HEK293T (cell line): ENCODE measurements around the gene CD19.

ENCODE experiments used
- CTCF ChIA-PET: fragments of 350-600 bp; formaldehyde crosslinking; extraction: SDS; loops from one replicate; lab custom pipeline; 2021; ENCODE audit warnings: antibody characterized with exemption, inconsistent platforms; lab: Yijun Ruan, JAX
- POLR2A ChIA-PET: fragments of 350-600 bp; formaldehyde crosslinking; extraction: SDS; loops from one replicate; lab custom pipeline; 2020; ENCODE audit warnings: antibody characterized with exemption, inconsistent platforms; lab: Yijun Ruan, JAX
- DNase-seq: peaks from one replicate; pipeline ENCODE4 v3.0.0; 2012; ENCODE audit warnings: mixed read lengths; ENCODE audit errors: extremely low spot score
- ARNT ChIP-seq: fragments of 450-650 bp; IDR thresholded peaks from 2 replicates; pipeline ENCODE4 v1.6.1; 2017; ENCODE audit warnings: mild to moderate bottlenecking
- BHLHE40 ChIP-seq: fragments of 450-650 bp; IDR thresholded peaks from 2 replicates; pipeline ENCODE4 v1.6.1; 2016; ENCODE audit warnings: mild to moderate bottlenecking, moderate library complexity, borderline replicate concordance
- CTBP1 ChIP-seq: fragments of 450-650 bp; IDR thresholded peaks from 2 replicates; pipeline ENCODE4 v1.6.1; 2016; ENCODE audit warnings: borderline replicate concordance
- ELF4 ChIP-seq: fragments of 450-650 bp; IDR thresholded peaks from 2 replicates; pipeline ENCODE4 v1.6.1; 2017; ENCODE audit warnings: antibody characterized with exemption
- FOXA1 ChIP-seq: fragments of 450-650 bp; IDR thresholded peaks from 2 replicates; pipeline ENCODE4 v1.6.1; 2016; ENCODE audit warnings: mild to moderate bottlenecking
- FOXK2 ChIP-seq: fragments of 450-650 bp; IDR thresholded peaks from 2 replicates; pipeline ENCODE4 v1.6.1; 2016; ENCODE audit warnings: mild to moderate bottlenecking
- FOXM1 ChIP-seq: fragments of 450-650 bp; IDR thresholded peaks from 2 replicates; pipeline ENCODE4 v1.6.1; 2017; ENCODE audit warnings: mild to moderate bottlenecking, borderline replicate concordance
- HDGF ChIP-seq: fragments of 450-650 bp; IDR thresholded peaks from 2 replicates; pipeline ENCODE4 v1.6.1; 2017; ENCODE audit warnings: antibody characterized with exemption, borderline replicate concordance
- L3MBTL2 ChIP-seq: fragments of 450-650 bp; conservative IDR thresholded peaks from 2 replicates; pipeline ENCODE4 v1.6.1; 2016; ENCODE audit warnings: mild to moderate bottlenecking
- LEF1 ChIP-seq: fragments of 450-650 bp; IDR thresholded peaks from 2 replicates; pipeline ENCODE4 v1.6.1; 2017; ENCODE audit warnings: mild to moderate bottlenecking, borderline replicate concordance
- NFRKB ChIP-seq: fragments of 450-650 bp; IDR thresholded peaks from 2 replicates; pipeline ENCODE4 v1.6.1; 2016; ENCODE audit warnings: mild to moderate bottlenecking, moderate library complexity
- SP1 ChIP-seq: fragments of 450-650 bp; IDR thresholded peaks from 2 replicates; pipeline ENCODE4 v1.6.1; 2017
- SUZ12 ChIP-seq: fragments of 450-650 bp; IDR thresholded peaks from 2 replicates; pipeline ENCODE4 v1.6.1; 2016; ENCODE audit warnings: mild to moderate bottlenecking
- TARDBP ChIP-seq: fragments of 450-650 bp; IDR thresholded peaks from 2 replicates; pipeline ENCODE4 v1.6.1; 2016
- ZNF384 ChIP-seq: fragments of 450-650 bp; IDR thresholded peaks from 2 replicates; pipeline ENCODE4 v1.6.1; 2016
- TF ChIP-seq, protein P1 (sequence below): fragments of 450-650 bp; IDR thresholded peaks from 2 replicates; pipeline ENCODE4 v1.6.1; 2016

CD19 gene

DNA sequence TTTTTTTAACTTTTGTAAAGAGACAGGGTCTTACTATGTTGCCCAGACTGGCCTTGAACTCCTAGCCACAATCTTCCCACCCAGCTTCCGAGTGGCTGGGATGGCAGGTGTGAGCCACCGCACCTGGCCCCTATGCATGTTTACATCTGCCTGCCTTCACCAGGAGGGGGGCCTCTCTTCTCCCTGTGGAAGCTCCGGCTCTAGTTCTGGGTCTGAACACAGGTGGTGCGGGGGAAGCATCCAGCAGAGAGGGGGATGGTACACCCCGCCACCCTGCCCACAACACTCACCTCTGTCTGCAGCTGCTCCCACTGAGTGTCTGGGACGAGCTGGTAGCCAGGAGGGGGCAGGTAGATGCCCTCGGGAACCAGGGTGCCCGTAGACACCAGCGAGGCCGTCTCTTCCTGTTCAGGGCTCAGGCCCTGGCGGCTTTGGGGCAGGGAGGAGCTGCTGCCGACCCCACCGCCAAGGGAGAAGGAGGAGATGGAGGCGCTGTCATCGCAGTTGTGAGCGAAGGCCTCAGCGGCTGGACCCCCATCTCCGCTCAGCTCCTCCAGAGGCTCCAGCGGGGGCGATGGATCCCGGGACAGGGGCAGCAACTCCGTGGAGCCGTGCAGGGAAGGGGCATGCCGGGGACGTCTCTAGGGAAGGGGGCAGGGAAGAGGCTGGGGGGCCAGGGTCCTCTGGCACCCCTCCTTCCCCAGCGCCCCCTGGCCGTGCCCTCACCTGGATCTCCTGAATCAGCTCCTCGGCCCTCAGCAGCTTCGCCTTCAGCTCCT is 17.6 kb upstream of the CD19 start:
- POLR2A ChIA-PET, result interaction anchor here (0.9 kb wide), 1 partner anchor 31 kb away, joined by 3 read pairs; no protein-coding TSS in a partner anchor
- no peak for TF ChIP-seq ARNT
- TF ChIP-seq NFRKB, result no peak
- CTCF ChIA-PET, result no interaction called here
- DNase-seq, result no peak

GRCh38 chr16:28915181-28915580 is 16.6 kb upstream of the CD19 start:
- POLR2A ChIA-PET, result no interaction called here
- no peak for TF ChIP-seq CTBP1
- TF ChIP-seq FOXM1, result no peak
- no peak for TF ChIP-seq LEF1
- TF ChIP-seq, protein P1, sequence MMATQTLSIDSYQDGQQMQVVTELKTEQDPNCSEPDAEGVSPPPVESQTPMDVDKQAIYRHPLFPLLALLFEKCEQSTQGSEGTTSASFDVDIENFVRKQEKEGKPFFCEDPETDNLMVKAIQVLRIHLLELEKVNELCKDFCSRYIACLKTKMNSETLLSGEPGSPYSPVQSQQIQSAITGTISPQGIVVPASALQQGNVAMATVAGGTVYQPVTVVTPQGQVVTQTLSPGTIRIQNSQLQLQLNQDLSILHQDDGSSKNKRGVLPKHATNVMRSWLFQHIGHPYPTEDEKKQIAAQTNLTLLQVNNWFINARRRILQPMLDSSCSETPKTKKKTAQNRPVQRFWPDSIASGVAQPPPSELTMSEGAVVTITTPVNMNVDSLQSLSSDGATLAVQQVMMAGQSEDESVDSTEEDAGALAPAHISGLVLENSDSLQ, result no peak
- TF ChIP-seq L3MBTL2, result no peak
- TF ChIP-seq TARDBP, result no peak
- no peak for TF ChIP-seq SP1
- no peak for TF ChIP-seq SUZ12
- TF ChIP-seq FOXA1, result no peak
- TF ChIP-seq ARNT, result no peak
- no peak for TF ChIP-seq ELF4
- no peak for TF ChIP-seq BHLHE40
- TF ChIP-seq NFRKB, result no peak
- TF ChIP-seq ZNF384, result no peak
- no peak for TF ChIP-seq HDGF
- no peak for TF ChIP-seq FOXK2
- DNase-seq, result no peak
- CTCF ChIA-PET, result no interaction called here

GRCh38 chr16:28917095-28917494 is 14.7 kb upstream of the CD19 start:
- ChIA-PET CTCF (no interaction called here), POLR2A (no interaction called here)
- DNase-seq, result no peak
- TF ChIP-seq SP1 (no peak), NFRKB (no peak), LEF1 (no peak), HDGF (no peak), ELF4 (no peak), FOXK2 (no peak), CTBP1 (no peak), ZNF384 (no peak)

DNA sequence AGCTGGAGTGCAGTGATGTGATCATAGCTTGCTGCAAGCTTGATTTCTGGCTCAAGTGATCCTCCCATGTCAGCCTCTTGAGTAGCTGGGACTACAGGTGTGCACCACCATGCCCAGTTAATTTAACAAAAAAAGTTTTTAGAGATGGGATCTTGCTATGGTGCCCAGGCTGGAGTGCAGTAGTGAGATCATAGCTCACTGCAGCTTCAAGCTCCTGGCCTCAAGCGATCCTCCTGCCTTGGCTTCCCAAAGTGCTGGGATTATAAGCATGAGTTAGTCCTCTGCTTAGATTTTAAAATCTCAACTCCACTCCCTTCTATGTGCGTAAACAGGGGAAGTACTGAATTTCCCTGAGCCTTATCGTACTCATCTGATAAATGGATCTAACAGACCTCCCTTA is 13.1 kb upstream of the CD19 start:
- CTCF ChIA-PET, result interaction anchor here (0.8 kb wide), 1 partner anchor 27 kb away, joined by 3 read pairs; no protein-coding TSS in a partner anchor
- POLR2A ChIA-PET, result no interaction called here
- DNase-seq, result no peak
- TF ChIP-seq FOXA1, result no peak
- TF ChIP-seq ZNF384, result no peak
- TF ChIP-seq CTBP1, result no peak
- TF ChIP-seq FOXK2, result no peak
- TF ChIP-seq TARDBP, result no peak

DNA sequence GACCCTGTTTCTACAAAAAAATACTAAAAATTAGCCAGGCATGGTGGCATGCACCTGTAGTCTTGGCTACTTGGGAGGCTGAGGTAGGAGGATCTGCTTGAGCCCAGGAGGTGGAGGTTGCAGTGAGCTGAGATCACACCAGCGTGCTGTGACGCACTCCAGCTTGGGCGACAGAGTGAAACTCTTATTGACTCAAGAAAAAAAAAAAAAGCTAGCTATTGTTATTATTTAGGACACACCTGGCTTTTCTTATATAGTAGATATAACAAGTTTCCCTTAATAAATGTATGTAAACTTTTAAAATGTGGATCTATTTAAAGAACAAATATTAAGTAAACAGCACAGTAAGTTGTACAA is 8.6 kb upstream of the CD19 start:
- DNase-seq, result no peak
- ChIA-PET POLR2A (interaction anchor here (1.0 to 2.3 kb wide), 4 partner anchors 13 to 61 kb away, joined by 3 to 8 read pairs (median 4); partner anchors contain the start of gene NFATC2IP), CTCF (no interaction called here)
- TF ChIP-seq L3MBTL2 (no peak), BHLHE40 (no peak), LEF1 (no peak), SP1 (no peak)

DNA sequence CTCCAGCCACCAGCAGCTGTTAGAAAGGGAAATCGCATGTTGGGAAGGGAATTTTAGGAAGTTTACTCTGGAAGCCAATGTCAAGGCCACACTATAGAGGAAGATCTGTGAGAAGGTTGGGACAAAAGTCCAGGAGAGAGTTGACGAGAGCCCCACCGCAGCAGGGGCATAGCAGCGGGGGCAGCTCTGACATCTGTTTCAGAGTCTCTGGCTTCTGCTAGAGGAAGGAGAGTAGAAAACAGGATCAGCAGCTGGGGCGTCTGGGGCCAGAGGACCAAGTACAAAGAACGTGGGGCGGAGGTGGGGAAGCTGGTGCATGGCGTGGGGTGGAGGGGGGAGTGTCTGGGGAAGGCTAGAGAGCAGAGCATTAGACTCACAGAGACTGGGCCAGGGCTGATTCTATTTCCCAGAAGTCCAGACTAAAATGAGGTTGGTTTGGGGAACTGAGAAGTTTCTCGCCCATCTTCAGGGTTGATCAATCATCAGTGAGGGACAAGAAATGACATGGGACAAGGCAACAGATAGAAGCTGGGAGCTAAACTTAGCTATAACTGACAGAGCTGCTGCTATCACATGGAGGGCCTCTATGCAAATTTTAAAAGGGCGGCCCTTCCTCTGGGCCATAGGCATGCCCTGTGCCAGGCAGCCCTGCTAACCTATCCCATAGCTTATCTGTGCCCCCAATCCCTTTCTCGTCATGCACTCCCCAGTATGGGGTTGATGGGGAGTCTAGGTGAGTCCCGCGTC is 7.9 kb upstream of the CD19 start:
- ChIA-PET CTCF (no interaction called here), POLR2A (interaction anchor here (1.0 to 2.3 kb wide), 4 partner anchors 12 to 61 kb away, joined by 3 to 8 read pairs (median 4); partner anchors contain the start of gene NFATC2IP)
- DNase-seq, result no peak
- TF ChIP-seq ZNF384 (no peak), FOXK2 (no peak), NFRKB (no peak), FOXM1 (no peak), LEF1 (no peak), BHLHE40 (no peak), ELF4 (no peak), SP1 (no peak), HDGF (no peak), ARNT (no peak), SUZ12 (no peak), TARDBP (no peak), FOXA1 (no peak), CTBP1 (no peak)
- TF ChIP-seq, protein P1, result no peak

- TF ChIP-seq HDGF, result no peak
- no peak for TF ChIP-seq NFRKB
- no peak for TF ChIP-seq CTBP1
- TF ChIP-seq ZNF384, result no peak
- TF ChIP-seq LEF1, result no peak
- no peak for TF ChIP-seq BHLHE40
- no peak for TF ChIP-seq SP1
- TF ChIP-seq, protein P1, result no peak
- no peak for TF ChIP-seq ARNT
- TF ChIP-seq ELF4, result no peak
- TF ChIP-seq L3MBTL2, result no peak
- TF ChIP-seq FOXK2, result no peak
- no peak for TF ChIP-seq FOXA1
- no peak for TF ChIP-seq TARDBP
- no peak for TF ChIP-seq FOXM1
- no peak for TF ChIP-seq SUZ12
- CTCF ChIA-PET, result no interaction called here
- POLR2A ChIA-PET, result interaction anchor here (0.9 to 2.3 kb wide), 2 partner anchors 21 to 76 kb away, joined by 3 to 8 read pairs; no protein-coding TSS in a partner anchor
- DNase-seq, result no peak
Observed at GRCh38 chr16:28924399-28924761, 7.4 kb upstream of the CD19 start.
